ENCODE measurements around the gene DACH1. TPM values are rescaled to one million over a fixed set of nuclear protein-coding genes. Genes with fewer than 3 reads are reported as not detected.

The DACH1 gene
- total and polyA plus RNA-seq, 9 of the 15 experiments (the other 6 are each of a cell fraction or from before 2014, with no cell fraction given) = 0.04 to 0.07 (median 0.04) TPM; not detected in 2

DNA sequence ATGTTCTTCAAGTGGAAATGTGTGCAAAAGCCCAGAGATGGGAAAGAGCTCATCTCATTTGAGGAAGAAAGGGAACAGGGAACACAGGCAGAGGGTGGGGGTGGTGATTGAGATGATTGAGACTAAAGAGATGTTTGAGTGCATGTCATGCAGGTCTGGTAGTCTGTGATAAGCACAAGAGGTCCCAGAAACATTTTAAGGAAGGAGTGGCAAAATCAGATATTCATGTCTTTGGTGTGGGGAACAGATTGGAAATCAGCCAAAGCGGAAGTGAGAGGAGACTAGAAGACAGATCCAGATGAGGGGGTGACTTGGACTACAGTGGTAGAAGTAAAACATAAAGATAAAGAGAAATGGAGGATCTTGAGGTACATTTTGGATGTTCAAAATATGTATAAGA, 39.4 kb upstream of the DACH1 start (continued):
- TF ChIP-seq TRIM25 (IDR thresholded peaks at IDR 0.05; ENCODE audit: borderline replicate concordance) (no peak), ZNF384 (IDR thresholded peaks at IDR 0.05; ENCODE audit: low read depth, low read length) (no peak), ZNF584 (CRISPR knock-in tag; IDR thresholded peaks at IDR 0.05; ENCODE audit: low read depth) (no peak), NFYB (IDR thresholded peaks at IDR 0.05; ENCODE audit: extremely low read depth, insufficient read length) (no peak), TAF9B (IDR thresholded peaks at IDR 0.05; ENCODE audit: partially characterized antibody) (no peak), BCL6 (CRISPR knock-in tag; IDR thresholded peaks at IDR 0.05) (no peak), POLR2AphosphoS2 (IDR thresholded peaks at IDR 0.05; ENCODE audit: low read length) (no peak), MIER1 (IDR thresholded peaks at IDR 0.05; ENCODE audit: low read depth) (no peak), FOXM1 (IDR thresholded peaks at IDR 0.05; ENCODE audit: low read depth) (peak; percentile 35; the same call in 1 of the 2 replicates), FOXM1 (CRISPR knock-in tag; IDR thresholded peaks at IDR 0.05; ENCODE audit: low read depth) (no peak), ARHGAP35 (IDR thresholded peaks at IDR 0.05; ENCODE audit: partially characterized antibody) (no peak), ZNF239 (CRISPR knock-in tag; IDR thresholded peaks at IDR 0.05) (no peak), NUFIP1 (IDR thresholded peaks at IDR 0.05; ENCODE audit: partially characterized antibody) (no peak), HDAC1 (IDR thresholded peaks at IDR 0.05) (no peak), REST (IDR thresholded peaks at IDR 0.05; ENCODE audit: borderline replicate concordance) (no peak), REST (CRISPR knock-in tag; IDR thresholded peaks at IDR 0.05; ENCODE audit: low read depth) (no peak)
- TF ChIP-seq, protein P1, sequence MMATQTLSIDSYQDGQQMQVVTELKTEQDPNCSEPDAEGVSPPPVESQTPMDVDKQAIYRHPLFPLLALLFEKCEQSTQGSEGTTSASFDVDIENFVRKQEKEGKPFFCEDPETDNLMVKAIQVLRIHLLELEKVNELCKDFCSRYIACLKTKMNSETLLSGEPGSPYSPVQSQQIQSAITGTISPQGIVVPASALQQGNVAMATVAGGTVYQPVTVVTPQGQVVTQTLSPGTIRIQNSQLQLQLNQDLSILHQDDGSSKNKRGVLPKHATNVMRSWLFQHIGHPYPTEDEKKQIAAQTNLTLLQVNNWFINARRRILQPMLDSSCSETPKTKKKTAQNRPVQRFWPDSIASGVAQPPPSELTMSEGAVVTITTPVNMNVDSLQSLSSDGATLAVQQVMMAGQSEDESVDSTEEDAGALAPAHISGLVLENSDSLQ (IDR thresholded peaks at IDR 0.05) = peak; percentile 39; the same call in 1 of the 2 replicates
- TF ChIP-seq, protein P2, sequence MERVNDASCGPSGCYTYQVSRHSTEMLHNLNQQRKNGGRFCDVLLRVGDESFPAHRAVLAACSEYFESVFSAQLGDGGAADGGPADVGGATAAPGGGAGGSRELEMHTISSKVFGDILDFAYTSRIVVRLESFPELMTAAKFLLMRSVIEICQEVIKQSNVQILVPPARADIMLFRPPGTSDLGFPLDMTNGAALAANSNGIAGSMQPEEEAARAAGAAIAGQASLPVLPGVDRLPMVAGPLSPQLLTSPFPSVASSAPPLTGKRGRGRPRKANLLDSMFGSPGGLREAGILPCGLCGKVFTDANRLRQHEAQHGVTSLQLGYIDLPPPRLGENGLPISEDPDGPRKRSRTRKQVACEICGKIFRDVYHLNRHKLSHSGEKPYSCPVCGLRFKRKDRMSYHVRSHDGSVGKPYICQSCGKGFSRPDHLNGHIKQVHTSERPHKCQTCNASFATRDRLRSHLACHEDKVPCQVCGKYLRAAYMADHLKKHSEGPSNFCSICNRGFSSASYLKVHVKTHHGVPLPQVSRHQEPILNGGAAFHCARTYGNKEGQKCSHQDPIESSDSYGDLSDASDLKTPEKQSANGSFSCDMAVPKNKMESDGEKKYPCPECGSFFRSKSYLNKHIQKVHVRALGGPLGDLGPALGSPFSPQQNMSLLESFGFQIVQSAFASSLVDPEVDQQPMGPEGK (CRISPR knock-in tag; IDR thresholded peaks at IDR 0.05; ENCODE audit: borderline replicate concordance) = no peak

Data from K562 (cell line).